ENCODE data around the gene HSF5. TPM values are rescaled to one million over a fixed set of nuclear protein-coding genes. Genes with fewer than 3 reads are reported as not detected.

HSF5 gene
- total RNA-seq, 1 experiment from 2014 or later: not detected

GRCh38 chr17:58515286-58515685 lies 27.1 kb upstream of the HSF5 start:
- Histone ChIP-seq H4K20me1 (ENCODE audit: insufficient read depth) (no peaks in the 10 kb centered on the region), H3K9me2 (ENCODE audit: insufficient read depth) (no peaks in the 10 kb centered on the region), H3K4me1 (ENCODE audit: control insufficient read depth in 1 of 2, insufficient read depth in 2 of 2, low read length in 2 of 2) (peaks cover 23 to 41% of the 10 kb centered on the region in 2 experiments), H3K9ac (ENCODE audit: low read length) (peak overlapping the region; percentile 80; the same call in 1 of the 2 replicates), H3K36me3 (ENCODE audit: control insufficient read depth in 1 of 2, insufficient read depth in 2 of 2, low read length in 2 of 2) (peaks cover 11 to 17% of the 10 kb centered on the region in 2 experiments; a peak in 3 of 4 replicates), H3K4me2 (ENCODE audit: low read length) (peak overlapping the region; percentile 95; the same call in 1 of the 2 replicates), H3K27ac (ENCODE audit: low read depth, low read length) (no peak overlapping the region), H2AFZ (ENCODE audit: low read depth, low read length, poor library complexity, severe bottlenecking) (no peak overlapping the region), H3K9me3 (ENCODE audit: control insufficient read depth in 1 of 2, insufficient read depth in 1 of 2, low read depth in 1 of 2, low read length in 2 of 2) (no peaks in the 10 kb centered on the region), H3K27me3 (ENCODE audit: insufficient read depth, low read length) (no peaks in the 10 kb centered on the region), H3K4me3 (replicated peaks in 1 of 2; ENCODE audit: low read depth in 1 of 2, low read length in 2 of 2) (peak overlapping the region in 1 of 2 experiments; percentile 90; a peak in 1 of 4 replicates), H3K79me2 (ENCODE audit: insufficient read depth, low read length) (peaks cover 19% of the 10 kb centered on the region; the same call in 1 of the 2 replicates)
- ChIA-PET RAD21 (ENCODE audit: low non-redundant PET in 1 of 2, low total read pairs in 2 of 2, uncharacterized antibody in 2 of 2, unreplicated experiment in 2 of 2) (interaction anchor here in 1 of 2 experiments (0.6 kb wide), 1 partner anchor 209 kb away, joined by 3 read pairs; no protein-coding TSS in a partner anchor), CTCF (interaction anchor here (1.2 to 3.0 kb wide), 4 partner anchors 63 to 490 kb away, joined by 4 to 14 read pairs (median 4); no protein-coding TSS in a partner anchor), POLR2A (interaction anchor here (1.5 to 3.8 kb wide), 3 partner anchors 116 to 164 kb away, joined by 4 to 42 read pairs (median 11); no protein-coding TSS in a partner anchor)
- intact Hi-C loops (cut with micrococcal nuclease): loop anchor here (5.0 to 10.0 kb wide), 3 partner anchors 198 to 927 kb away; partner anchors contain the start of gene TRIM37
- ATAC-seq: no peak
- no peak for TF ChIP-seq POLR2AphosphoS5 (IDR thresholded peaks at IDR 0.05; ENCODE audit: low read depth, low read length)
- no TSS peak for BruUV-seq (replicated peaks)
- no peak for DNase-seq (ENCODE audit: low read depth, low spot score)

DNA sequence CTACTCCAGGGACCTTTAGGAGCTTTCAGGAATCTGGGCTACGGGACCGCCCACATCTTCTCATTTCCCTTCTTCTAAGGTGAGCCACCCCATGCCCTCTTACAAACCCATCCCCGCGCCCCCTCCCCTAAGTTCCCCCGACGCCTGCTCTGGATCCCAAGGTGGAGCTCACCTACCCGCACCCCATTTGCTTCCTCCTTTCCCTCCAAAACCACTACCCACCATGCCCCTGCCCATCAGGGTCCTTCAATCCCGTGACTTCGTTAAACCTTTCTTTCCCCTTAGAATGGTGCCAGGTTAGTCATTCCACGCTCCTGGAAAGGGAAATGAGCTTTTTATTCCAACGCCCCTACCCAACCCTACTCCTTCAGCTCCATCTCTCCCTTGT lies 26.6 kb upstream of the HSF5 start:
- Histone ChIP-seq H4K20me1 (ENCODE audit: insufficient read depth) (no peaks in the 10 kb centered on the region), H3K4me2 (ENCODE audit: low read length) (peak overlapping the region; percentile 95), H3K9ac (ENCODE audit: low read length) (peak overlapping the region; percentile 80), H2AFZ (ENCODE audit: low read depth, low read length, poor library complexity, severe bottlenecking) (peak overlapping the region; percentile 12), H3K27me3 (ENCODE audit: insufficient read depth, low read length) (no peaks in the 10 kb centered on the region), H3K9me2 (ENCODE audit: insufficient read depth) (no peaks in the 10 kb centered on the region), H3K4me1 (ENCODE audit: control insufficient read depth in 1 of 2, insufficient read depth in 2 of 2, low read length in 2 of 2) (peaks cover 23 to 38% of the 10 kb centered on the region in 2 experiments), H3K4me3 (replicated peaks in 1 of 2; ENCODE audit: low read depth in 1 of 2, low read length in 2 of 2) (peak overlapping the region; percentile 82 to 90), H3K27ac (ENCODE audit: low read depth, low read length) (no peak overlapping the region), H3K36me3 (ENCODE audit: control insufficient read depth in 1 of 2, insufficient read depth in 2 of 2, low read length in 2 of 2) (peaks cover 16 to 22% of the 10 kb centered on the region in 2 experiments; a peak in 3 of 4 replicates), H3K9me3 (ENCODE audit: control insufficient read depth in 1 of 2, insufficient read depth in 1 of 2, low read depth in 1 of 2, low read length in 2 of 2) (no peaks in the 10 kb centered on the region), H3K79me2 (ENCODE audit: insufficient read depth, low read length) (peaks cover 19% of the 10 kb centered on the region; the same call in 1 of the 2 replicates)
- CTCF ChIA-PET: interaction anchor here (1.2 to 3.0 kb wide), 4 partner anchors 63 to 490 kb away, joined by 4 to 14 read pairs (median 4); no protein-coding TSS in a partner anchor
- BruUV-seq (replicated peaks): no TSS peak
- RAD21 ChIA-PET (ENCODE audit: low non-redundant PET in 1 of 2, low total read pairs in 2 of 2, uncharacterized antibody in 2 of 2, unreplicated experiment in 2 of 2): interaction anchor here in 1 of 2 experiments (0.6 kb wide), 1 partner anchor 208 kb away, joined by 3 read pairs; no protein-coding TSS in a partner anchor
- no peak for DNase-seq (ENCODE audit: low read depth, low spot score)
- ATAC-seq: no peak
- intact Hi-C loops (cut with micrococcal nuclease): loop anchor here (5.0 to 10.0 kb wide), 3 partner anchors 197 to 928 kb away; partner anchors contain the start of gene TRIM37
- POLR2A ChIA-PET: interaction anchor here (1.5 to 3.8 kb wide), 3 partner anchors 117 to 164 kb away, joined by 4 to 42 read pairs (median 11); no protein-coding TSS in a partner anchor
- TF ChIP-seq CBX3 (IDR thresholded peaks at IDR 0.05; ENCODE audit: low read depth) (no peak), JUND (IDR thresholded peaks at IDR 0.05) (no peak), POLR2AphosphoS5 (IDR thresholded peaks at IDR 0.05; ENCODE audit: low read depth, low read length) (no peak), RAD21 (IDR thresholded peaks at IDR 0.05; ENCODE audit: low read depth) (no peak), ATF3 (IDR thresholded peaks at IDR 0.05) (no peak), FOSL1 (IDR thresholded peaks at IDR 0.05; ENCODE audit: low read depth) (no peak), EZH2phosphoT487 (IDR thresholded peaks at IDR 0.05; ENCODE audit: borderline replicate concordance) (no peak), CEBPB (IDR thresholded peaks at IDR 0.05; ENCODE audit: low read depth) (no peak), YY1 (IDR thresholded peaks at IDR 0.05; ENCODE audit: extremely low read depth, insufficient replicate concordance, low read depth, low read length) (no peak), EZH2 (IDR thresholded peaks at IDR 0.05) (no peak)
